ENCODE measurements around the gene TCERG1L.

The TCERG1L gene

DNA sequence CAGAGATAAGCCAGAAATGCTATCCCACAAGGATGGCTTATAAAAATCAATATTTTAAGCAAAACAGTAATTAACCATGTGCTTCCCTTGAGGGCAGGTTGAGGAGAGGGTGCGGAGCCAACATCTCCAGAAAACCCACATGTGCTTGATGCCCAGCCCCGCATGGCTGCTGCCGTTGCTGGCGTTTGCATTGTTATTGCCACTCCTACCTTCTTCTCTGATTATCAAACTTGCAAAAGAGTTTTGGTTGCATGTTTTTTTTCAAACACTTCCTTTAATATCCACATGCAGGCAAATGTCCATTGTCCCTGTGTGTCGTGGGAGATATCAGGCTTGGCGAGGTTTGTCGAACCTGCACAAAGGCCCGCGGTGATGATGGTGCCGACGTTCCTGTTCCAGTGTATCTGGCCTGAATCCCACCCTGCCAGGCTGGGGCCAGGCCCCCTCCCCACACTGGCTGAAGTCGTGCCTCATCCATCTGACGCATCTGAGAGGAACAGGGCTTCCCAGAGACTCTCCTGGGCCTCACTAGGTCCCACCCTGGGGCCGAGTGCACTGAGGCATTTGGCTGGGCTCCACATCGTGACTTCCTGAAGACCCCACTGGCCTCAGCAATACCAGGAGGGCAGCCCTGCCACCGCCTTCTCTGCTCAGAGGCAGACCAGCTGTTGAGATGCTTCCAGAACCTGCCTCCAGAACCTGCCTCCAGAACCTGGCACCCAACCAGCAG is 40.9 kb downstream of the TCERG1L start:
- no peak for DNase-seq (ENCODE audit: low read depth in 2 of 2)

DNA sequence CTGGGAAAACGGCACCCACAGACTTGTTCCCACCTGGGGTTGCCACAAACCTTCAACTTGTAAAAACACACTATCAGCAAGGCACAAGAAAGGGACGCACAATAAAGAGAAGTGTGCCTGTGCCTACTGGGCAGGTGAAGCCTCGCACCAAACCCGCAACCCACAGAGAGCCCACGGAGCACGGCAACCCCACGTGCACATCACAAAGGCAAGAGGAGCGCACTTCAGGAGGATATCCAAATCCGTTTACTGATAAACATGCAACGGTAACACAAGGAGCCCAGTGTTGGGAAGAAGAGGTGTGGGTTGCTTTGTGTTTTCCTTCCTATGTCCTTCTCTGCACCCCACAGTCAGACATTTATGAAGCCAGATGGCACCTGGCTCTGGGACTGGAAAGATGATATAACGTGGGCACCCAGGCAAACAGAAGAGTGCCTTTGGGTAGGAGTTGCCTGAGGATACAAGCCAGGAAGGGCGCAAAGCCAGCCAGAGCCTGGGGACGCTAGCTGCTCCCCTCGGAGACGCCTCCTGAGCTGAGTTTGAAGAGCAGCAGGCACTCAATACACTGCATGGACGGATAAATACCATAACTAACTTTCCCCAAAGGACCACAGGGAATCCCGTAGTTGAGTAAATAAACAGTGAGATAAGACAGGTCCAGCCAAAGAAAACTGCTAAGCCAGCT is 41.6 kb downstream of the TCERG1L start:
- DNase-seq (ENCODE audit: low read depth in 2 of 2), result no peak

DNA sequence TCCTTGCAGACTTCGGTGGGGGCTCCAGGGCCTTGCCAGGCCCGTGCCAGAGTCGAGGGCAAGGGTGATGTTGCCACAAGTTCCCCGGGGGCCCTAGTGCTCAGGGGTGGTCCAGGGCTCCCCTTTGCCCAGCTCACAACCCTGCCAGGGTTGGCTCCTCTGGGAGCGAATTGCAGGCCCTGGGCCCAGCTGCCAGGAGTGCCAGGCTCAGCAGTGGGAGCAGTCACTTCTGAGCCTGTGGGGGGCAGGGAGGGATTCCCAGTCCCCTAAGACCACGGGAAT is 43.8 kb downstream of the TCERG1L start:
- no peak for DNase-seq (ENCODE audit: low read depth in 2 of 2)

DNA sequence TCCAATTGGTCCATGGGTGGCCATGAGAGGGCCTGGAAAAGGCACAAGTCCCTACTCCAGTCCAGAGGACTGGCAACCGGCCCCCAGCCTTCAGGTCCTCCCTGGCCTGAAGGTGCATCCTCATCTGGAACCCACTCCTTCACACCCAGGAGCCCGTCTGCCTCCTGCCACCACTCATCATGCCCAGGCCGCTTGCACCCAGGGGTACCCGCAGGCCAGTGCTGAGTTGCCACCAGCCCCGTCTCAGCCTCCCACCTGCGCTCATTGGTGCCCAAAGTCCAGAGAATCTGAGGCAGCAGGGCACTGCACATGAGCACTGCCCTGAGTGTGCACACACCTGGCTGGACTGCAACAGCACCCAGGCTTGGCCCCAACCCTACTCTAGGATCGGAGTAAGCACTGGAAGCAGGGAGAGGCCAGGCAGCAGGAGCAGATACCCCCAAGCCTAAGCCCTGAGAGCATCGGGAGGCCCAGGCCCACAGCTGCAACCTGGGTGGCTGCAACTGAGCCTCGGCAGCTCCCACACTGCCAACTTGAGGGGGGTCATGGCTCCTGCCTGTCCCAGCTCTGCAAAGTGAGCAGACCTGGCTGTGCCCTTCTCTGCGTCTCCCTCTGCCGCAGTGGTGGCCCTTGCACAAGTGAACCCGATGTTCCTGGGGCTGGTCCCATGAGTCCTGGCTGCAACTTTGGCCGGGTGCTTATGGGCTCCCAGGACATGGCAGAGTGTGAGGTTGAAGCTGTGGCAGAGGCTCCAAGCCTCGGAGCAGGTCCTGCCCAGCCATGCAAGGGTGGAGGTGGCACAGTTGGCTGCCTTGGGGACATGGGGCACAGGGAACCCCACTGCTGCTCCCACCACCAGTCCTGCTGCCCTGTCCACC is 44.3 kb downstream of the TCERG1L start:
- no peak for DNase-seq (ENCODE audit: low read depth in 2 of 2)

DNA sequence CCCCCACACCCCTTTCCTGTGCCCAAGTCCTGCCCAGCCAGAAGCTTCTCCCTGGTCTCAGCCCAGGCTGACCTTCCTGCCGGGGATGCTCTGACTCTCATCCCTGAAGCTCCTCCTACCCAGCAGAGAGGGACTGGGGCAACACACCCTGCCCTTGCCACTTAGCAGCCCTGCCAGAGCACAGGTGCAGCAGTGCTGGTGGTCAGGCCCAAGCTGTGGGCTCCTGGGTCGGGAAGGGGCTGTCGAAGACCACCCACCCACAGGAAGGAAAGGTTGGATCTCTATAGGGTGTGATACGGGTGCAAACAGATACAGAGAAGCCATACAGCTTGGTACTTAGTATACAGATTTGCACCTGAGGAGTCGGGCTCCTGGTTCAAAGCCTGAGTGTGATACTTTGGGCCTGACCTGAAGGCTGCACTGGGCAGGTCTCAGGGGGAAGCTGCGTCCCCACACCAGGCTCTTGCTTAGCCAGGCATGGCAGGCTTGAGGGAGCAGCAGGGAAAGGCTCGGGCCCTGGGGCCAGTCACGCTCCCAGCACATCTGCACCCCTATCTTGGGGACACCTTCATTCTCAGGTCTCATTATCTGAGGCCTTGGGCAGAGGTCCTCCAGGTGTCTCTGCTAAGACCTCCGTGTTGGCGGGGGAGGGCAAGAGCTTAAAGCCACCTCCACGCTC is 47.3 kb downstream of the TCERG1L start:
- no peak for DNase-seq (ENCODE audit: low read depth in 2 of 2)

DNA sequence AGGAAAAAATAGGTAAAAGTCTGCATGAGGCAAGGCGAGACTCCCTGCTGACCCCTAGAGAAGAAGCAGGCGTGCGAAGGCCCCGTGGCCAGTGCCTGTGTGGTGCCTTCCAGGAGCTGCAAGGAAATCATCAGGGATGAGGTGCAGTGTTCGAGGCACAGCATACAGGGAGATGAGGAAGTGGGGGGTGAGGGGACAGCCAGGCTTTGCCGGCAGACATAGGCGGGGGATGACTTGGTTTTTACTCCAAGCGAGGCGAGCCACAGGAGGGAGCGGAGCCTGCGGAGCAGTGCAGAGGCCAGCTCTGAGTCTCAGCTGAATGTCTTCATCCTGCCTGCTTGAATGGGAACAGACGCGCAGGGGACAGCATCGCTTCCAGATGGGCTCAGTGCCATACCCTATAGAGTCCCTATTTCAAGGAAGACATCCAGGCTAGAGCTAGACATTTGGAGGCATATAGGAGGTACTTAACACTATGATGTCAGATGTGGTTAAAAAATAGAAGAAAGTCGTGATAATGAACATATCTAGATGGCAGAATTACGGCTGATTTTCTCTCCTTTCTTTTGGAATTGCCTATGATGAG is 49.5 kb downstream of the TCERG1L start:
- DNase-seq (ENCODE audit: low read depth in 2 of 2), result no peak

DNA sequence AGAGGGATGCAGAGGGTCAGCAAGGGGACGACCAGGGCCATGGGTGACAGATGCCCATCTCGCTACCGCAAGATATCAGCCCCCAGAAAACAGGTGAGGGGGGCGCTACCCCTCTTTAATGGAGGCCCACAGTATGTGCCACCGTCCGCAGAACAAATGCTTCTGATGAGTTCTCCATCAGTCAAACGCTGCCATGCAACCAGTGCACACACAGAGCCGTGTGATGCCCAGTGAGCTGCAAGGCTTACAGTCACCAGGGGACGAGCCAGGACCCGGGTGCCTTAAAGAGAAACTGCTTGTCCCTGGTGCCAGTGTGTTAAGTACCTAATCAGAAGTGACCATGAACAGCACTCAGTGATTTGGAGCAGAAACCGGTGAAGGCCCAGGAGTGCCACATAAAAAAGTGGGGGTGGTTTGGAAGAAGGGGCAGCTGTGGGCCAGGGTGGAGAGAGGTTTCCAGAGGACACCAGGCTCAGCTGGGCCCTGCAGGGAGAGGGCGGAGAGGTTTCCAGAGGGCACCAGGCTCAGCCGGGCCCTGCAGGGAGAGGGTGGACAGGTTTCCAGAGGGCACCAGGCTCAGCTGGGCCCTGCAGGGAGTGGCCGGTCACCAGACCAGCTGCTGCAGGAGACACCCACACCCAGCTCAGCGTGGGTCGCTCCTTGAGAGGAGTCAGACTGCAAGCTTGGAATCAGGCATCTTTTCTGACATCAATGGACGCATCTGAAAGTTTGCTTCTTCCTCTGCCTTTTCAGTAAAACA is 50.9 kb downstream of the TCERG1L start:
- DNase-seq (ENCODE audit: low read depth in 2 of 2), result no peak

DNA sequence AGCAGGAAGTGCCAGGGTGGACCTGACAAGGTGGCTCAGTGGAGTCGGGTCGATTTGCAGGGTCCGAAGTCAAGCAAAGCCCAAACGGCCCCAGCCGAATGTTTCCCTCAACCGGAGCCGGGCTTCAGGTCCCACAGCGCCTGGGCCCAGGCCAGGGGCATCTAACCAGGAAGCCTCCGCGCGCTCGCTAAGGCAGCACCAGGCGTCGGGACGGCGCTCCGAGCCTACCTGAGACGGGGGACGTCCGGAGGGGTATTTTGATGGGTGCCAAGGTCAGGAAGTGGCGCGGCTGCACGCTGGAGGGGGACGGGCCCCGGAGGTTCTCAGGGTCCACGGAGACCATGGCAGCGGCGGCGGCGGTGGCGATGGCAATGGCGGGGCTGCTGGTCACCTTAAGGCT is 51.5 kb downstream of the TCERG1L start:
- DNase-seq (ENCODE audit: low read depth in 2 of 2), result no peak

DNA sequence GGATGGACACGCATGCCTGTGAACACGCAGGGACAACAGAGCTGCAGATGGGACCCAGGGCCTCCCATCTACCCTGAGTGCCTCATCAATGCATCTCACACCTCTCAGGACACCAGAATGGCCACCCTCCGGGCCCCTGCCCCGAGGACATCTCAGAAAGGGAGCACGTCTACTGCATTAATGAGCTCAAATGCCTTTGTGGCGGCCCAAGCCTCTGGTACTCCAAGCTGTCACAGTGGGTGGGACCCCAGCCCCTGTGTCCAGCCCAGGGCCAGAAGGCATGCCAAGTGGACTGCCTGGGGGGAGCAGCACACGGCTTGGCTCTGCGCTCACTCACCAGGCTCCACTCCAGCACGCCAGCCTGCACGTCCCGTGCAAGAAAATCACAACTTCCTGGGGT is 52.0 kb downstream of the TCERG1L start:
- no peak for DNase-seq (ENCODE audit: low read depth in 2 of 2)

DNA sequence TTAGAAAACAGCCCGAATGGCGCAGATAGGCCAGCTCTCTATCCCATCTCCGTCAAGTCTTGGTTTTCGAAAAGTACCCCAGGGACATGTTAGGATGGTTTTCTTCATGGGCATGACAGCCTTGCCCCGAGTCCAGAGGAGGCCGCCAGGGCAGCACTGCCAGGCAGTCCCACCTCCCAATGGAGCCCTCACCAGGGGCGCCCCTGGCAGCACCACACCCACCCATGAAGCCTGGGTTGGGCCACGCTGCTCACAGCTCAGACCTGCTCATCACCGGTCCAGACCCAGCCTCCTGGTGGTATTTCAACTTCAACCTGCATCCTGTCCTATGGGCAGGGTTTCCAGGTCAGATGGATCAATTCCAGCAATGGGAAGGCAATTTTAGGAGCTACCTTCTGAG is 53.3 kb downstream of the TCERG1L start:
- DNase-seq (ENCODE audit: low read depth in 2 of 2), result no peak

DNA sequence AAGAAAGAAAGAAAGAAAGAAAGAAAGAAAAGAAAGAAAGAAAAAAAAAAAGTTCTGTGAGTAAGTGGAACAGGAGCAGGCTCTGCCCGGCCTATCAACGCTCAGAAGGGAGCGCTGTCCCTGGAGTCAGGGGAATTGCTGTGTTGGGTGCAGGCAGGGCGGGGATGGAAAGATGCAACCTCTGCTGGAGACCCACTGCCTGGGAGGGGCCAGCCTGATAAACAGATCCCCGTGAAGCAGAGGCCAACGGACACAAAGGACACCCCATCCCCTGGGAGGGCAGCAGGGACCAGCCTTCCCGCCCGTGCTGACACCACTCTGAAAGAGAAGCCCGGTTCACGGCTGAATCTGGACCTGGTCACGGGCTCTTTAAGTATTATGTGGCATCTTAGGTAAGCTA is 54.5 kb downstream of the TCERG1L start:
- no peak for DNase-seq (ENCODE audit: low read depth in 2 of 2)

DNA sequence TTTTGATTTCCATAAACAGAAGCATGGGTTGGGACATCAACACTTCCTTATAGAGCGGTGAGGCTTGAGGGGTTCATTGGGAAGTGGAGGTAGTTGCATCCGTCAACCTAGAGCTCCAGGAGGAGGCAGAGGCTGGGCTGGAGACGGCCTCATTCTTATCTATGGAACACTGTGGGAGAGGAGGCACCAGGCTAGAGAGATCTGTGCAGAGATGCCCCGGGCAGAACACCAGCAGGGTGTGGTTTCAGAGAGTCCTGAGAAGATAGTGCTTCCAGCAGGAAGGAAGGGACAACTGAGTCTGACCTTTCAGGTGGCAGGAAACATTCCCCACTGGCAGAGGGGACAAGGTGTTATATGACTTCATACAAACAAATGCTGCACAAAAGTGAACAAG is 56.7 kb downstream of the TCERG1L start:
- no peak for DNase-seq (ENCODE audit: low read depth in 2 of 2)

DNA sequence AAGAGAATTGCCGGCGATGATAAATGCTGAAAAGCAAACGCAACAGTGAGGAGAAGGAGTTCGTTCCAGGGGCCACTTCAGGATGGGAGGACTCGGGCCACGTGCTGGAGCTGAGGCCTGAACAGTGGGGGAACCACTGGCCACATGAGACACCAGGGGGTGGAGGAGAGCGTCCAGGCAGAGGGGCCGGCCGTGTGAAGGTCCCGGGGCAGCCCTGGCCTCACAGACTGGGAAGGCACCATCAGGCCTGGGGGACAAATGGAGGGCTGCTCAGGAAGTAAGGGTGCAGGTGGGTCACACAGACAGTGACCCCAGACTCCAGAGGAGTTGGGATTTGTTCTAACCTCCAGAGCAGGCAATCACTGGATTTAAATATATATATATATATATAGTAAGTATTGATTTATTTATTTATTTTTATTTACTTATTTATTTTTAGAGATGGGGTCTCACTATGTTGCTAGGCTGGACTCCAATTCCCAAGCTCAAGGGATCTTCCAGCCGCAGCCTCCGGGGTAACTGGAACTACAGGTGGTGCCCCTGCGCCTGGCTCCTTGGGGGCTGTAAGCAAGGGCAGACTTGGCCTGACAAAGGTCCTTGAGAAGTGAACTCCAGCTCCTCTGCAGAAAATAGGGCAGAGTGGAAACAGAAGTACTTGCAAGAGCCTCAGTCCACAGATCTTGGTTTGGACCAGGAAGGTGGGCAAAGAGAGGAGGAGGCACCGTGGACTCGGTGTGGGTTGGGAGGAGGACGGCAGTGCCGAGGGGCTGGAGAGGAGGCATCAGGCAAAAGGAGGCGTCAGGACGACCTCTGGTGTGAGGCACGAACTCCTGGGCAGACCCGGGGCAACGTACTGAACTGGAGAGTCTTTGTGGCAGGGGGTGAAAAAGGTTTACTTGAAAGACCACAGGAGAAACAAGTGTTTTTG is 57.3 kb downstream of the TCERG1L start:
- no peak for DNase-seq (ENCODE audit: low read depth in 2 of 2)

DNA sequence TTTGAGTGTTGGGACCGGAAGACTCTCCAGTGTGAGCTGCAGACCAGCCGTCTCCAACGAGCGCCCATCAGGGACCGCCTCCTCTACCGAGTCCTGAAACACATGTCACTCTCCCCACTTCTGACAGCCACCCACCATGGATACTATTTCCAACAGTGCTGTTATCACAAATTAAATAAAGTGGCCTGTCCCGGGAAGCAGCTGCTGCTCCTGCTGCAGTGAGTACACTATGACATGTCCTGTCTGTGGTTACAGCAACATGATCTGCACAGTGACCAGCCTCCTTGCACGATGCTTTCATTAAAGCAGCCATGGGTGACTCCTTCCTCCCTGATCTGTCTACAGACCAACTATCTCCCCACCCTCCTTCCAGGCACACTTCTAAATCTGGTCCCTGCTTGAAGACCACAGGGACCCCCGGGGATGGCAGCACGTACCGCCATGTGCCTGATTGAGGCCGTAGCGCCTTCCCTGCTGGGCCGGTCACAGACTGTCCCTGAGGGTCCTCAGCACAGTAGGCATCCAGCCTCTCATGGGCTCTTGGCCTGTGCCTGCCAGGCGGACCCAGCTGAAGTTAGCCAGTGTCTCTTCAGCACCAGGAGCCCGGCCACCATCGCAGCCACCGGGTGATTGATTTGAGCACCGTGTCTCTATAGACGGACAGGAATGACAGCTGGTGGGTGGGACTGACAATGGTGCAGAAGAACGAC is 58.8 kb downstream of the TCERG1L start:
- DNase-seq (ENCODE audit: low read depth in 2 of 2), result no peak

DNA sequence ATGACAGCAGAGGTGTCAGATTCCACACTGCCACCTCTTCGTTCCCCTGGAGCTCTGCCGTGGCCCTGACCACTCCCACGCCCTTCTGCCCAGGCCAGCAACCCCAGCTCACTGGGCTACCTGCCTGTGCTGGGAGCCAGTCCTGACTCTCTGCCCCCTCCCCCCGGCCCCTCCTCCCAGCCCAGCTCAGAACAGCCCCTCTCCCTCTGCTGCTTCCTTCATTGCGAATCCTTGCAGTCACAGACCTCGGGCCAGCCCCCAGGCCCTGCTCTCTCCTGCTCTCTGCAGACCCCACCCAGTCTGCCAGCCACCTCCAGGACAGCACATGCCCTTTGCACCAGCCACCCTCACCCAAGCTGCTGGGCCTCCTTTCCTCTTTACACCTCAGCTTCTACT is 60.4 kb downstream of the TCERG1L start:
- DNase-seq (ENCODE audit: low read depth in 2 of 2), result no peak

DNA sequence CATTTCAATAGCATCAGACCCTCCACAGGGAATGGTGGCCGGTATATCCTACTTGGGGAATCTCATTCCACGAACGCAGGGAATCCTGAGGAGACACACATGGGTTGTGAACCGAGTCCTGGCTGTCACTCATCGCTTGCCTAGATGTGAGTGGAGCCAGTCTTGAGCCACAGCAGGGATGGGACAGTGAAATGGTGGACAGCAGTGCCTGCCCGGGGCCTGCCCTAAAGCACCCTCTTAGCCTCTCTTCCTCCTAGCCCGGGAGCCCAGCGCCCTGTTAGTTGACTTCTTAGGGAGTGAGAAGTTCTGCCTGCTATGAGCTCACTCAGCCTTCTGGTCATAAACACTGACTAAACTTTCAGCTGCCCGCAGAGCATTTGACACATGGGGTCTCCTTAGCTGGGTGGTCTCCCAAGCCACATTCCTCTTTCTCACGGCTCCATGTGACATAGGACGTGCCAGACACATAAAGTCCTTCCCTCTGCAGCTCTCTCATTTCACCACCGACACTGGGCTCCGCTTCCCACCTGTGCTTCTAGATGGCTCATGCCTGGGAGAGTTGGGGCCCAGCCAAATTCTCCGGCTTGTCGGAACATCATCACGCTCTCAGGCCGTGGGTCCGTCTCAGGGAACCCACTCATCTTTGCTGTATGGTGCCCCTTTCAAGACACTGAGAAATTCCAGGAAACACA is 60.9 kb downstream of the TCERG1L start:
- DNase-seq (ENCODE audit: low read depth in 2 of 2), result no peak

DNA sequence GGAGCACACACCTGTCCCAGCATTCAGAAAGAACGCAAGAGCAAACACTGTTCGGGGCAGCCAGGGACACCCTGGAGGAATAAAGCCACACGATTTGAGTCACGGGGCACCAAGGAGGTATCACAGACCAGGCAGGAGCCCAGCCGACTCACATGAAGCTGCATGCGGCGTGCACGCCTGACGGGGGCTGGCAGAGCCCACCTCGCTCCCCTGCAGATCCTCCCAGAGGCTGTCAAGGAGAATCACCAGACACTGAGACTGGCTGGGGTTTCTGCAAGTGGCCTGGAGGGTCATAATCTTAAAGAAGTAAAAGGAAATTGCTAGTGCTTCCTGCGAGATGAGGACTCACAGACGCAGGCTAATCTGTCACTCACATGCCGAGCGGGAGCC is 61.6 kb downstream of the TCERG1L start:
- DNase-seq (ENCODE audit: low read depth in 2 of 2), result no peak

DNA sequence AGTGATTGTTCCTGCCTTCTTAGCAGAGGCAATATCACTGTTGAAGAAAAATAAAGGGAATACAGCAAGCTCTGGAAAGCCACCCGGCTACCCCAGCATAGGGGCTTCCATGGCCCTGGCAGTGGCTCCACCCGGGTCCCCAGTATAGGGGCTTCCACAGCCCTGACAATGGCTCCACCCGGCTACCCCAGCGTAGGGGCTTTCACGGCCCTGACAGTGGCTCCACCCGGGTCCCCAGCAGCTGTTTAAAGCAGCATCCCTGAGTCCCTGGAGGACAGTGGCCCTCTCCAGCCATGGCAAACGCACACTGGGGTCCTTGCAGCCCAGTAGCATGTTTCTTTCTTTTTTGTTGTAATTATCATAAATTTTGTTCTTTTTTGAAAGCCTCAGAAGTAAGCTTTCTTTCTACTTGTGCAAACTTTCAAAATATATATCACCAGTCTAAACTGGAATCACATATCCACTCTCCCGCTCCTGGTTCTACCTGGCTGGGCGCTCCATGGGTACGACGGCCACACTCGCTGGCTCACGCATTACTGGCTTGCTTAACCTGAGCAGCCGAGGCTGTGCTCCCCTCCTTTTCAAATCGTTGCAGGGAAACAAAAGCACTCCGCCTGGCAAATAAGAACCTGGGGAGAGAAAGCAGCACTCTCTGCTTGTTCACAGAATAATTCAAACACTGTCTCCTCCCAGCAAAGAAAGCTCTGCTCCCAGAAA is 62.1 kb downstream of the TCERG1L start:
- DNase-seq (ENCODE audit: low read depth in 2 of 2), result no peak
